Psoas muscle (tissue), 8 donors: ENCODE data around the gene LIMA1. TPM values are rescaled to one million over a fixed set of nuclear protein-coding genes. Genes with fewer than 3 reads are reported as not detected.

Source experiments
- ATAC-seq, 4 donors: fragments of 200-7000 bp; cut with Tn5 transposase; one replicate each; pipeline ENCODE4 v1.9.1; 2020; ENCODE audit warnings: moderate library complexity in 3 of 4, mild to moderate bottlenecking in 2 of 4
- DNase-seq, 2 donors: peaks; one replicate each; pipeline ENCODE4 v3.0.0-alpha.2; 2020
- H3K27ac ChIP-seq: fragments of 200-600 bp; one replicate; pipeline ENCODE4 v1.8.0; 2022
- H3K27me3 ChIP-seq, 3 donors: fragments of 200-600 bp in 1 of 3; one replicate each; pipeline versions ENCODE4 v1.6.1 to v1.8.0; 2013 to 2022; ENCODE audit warnings: low read length in 2 of 3, mild to moderate bottlenecking in 2 of 3, moderate library complexity in 1 of 3; ENCODE audit not compliant: insufficient read depth in 3 of 3
- H3K36me3 ChIP-seq, 2 donors: fragments of 200-600 bp in 1 of 2; one replicate each; pipeline versions ENCODE4 v1.6.1 to v1.8.0; 2013 to 2022; ENCODE audit warnings: low read depth in 1 of 2, mild to moderate bottlenecking in 1 of 2, moderate library complexity in 1 of 2; ENCODE audit not compliant: insufficient read depth in 1 of 2
- H3K4me1 ChIP-seq: fragments of 200-600 bp; one replicate; pipeline ENCODE4 v1.8.0; 2022
- H3K4me3 ChIP-seq: fragments of 200-600 bp; one replicate; pipeline ENCODE4 v1.8.0; 2022; ENCODE audit warnings: mild to moderate bottlenecking
- H3K9me3 ChIP-seq: fragments of 200-600 bp; one replicate; pipeline ENCODE4 v1.8.0; 2022
- CTCF ChIP-seq: fragments of 200-600 bp; IDR thresholded peaks from one replicate; pipeline ENCODE4 v1.8.0; 2022; ENCODE audit warnings: antibody characterized with exemption
- WGBS, 3 donors: extraction: QIAGEN DNeasy Blood & Tissue Kit; methylation state at CpG; one replicate each; pipeline versions ENCODE4 v1.1.6 to v1.1.7; 2013; 5-methylcytosine and 5-hydroxymethylcytosine counted together
- intact Hi-C, 2 donors: fragments of 100-400 bp; cut with DNase I; formaldehyde crosslinking; loops; one replicate each; pipeline versions ENCODE4 v1.11.0 to v1.14.2; 2022
- polyA plus RNA-seq, 3 donors: library from polyadenylated mRNA; stranded (reverse); fragments of 200-250 nt; gene quantifications; one replicate each; pipeline ENCODE4 v1.2.3, GENCODE V29; 2013
- total RNA-seq, 4 donors: library from RNA; stranded (reverse); fragmentation: NEBNext Ultra II Directional in 2 of 4; extraction: Animal tissue kit (Norgen Biotek cat#: 25700) in 2 of 4; gene quantifications; one replicate each; pipeline versions ENCODE4 v1.2.1 to v1.2.4, GENCODE V29; 2021 to 2023
- donor health status: healthy with polysubstance abuse.
- donor health status: DM: no; HTN: no; CAD: no; lungs with moderate emphysema.
- donor health status: Bipolar disorder and iron deficiency.
- donor health status: healthy.
- donor health status: DM: yes; HTN: yes; CAD: no.
- donor health status: DM: no; HTN: no; CAD: no.
- donor health status: DM: no; HTN: no; CAD: no.
- donor health status: DM: yes; HTN: yes; CAD: no.

The LIMA1 gene
- total and polyA plus RNA-seq, 7 donors, result 5.6 to 25.3 (median 9.0) TPM

GRCh38 chr12:50285253-50285652, 1.9 kb upstream of the LIMA1 start:
- intact Hi-C loops, result no loop called here
- H3K27me3 ChIP-seq, result no peaks in the 10 kb centered on the region
- DNase-seq, result no peak
- peaks cover 13% of the 10 kb centered on the region for H3K4me1 ChIP-seq
- no peaks in the 10 kb centered on the region for H3K9me3 ChIP-seq
- no peak for TF ChIP-seq CTCF
- no peak overlapping the region for H3K27ac ChIP-seq
- WGBS, 3 donors, result 95 to 96% (median 95%) methylated on average over 1 of the region's 1 CpG
- H3K36me3 ChIP-seq, result no peaks in the 10 kb centered on the region
- H3K4me3 ChIP-seq, result peak overlapping the region; percentile 93
- ATAC-seq, result no peak

- 1 to 4% (median 4%) methylated on average over 14 of the region's 14 CpGs for WGBS, 3 donors
- ATAC-seq, result peak in 3 of 4 donors; percentile 36 to 55 (median 38)
- peak overlapping the region; percentile 93 for H3K4me3 ChIP-seq
- H3K27me3 ChIP-seq, result no peaks in the 10 kb centered on the region
- H3K4me1 ChIP-seq, result peaks cover 13% of the 10 kb centered on the region
- intact Hi-C loops, result loop anchor here in 1 of 2 donors (5.0 kb wide), 2 partner anchors 35 to 65 kb away; no protein-coding TSS in a partner anchor
- H3K27ac ChIP-seq, result peak overlapping the region; percentile 96
- TF ChIP-seq CTCF, result no peak
- H3K36me3 ChIP-seq, result no peaks in the 10 kb centered on the region
- DNase-seq, result no peak
- H3K9me3 ChIP-seq, result no peaks in the 10 kb centered on the region
Observed at GRCh38 chr12:50282721-50283228, 545 bp downstream of the LIMA1 start.

- ATAC-seq (no peak), DNase-seq (no peak)
- intact Hi-C loops, result no loop called here
- Histone ChIP-seq H3K9me3 (no peaks in the 10 kb centered on the region), H3K4me1 (peaks cover 11% of the 10 kb centered on the region), H3K36me3 (no peaks in the 10 kb centered on the region), H3K27me3 (no peaks in the 10 kb centered on the region), H3K4me3 (no peak overlapping the region), H3K27ac (no peak overlapping the region)
- TF ChIP-seq CTCF, result no peak
- WGBS, 3 donors, result 77 to 87% (median 83%) methylated on average over 4 of the region's 4 CpGs
Observed at GRCh38 chr12:50279501-50279900, 3.8 kb downstream of the LIMA1 start.

GRCh38 chr12:50276912-50277671, 6.2 kb downstream of the LIMA1 start:
- no peaks in the 10 kb centered on the region for H3K27me3 ChIP-seq
- peak overlapping the region; percentile 28 for H3K27ac ChIP-seq
- ATAC-seq (peak; percentile 42 to 86 (median 77)), DNase-seq (no peak)
- intact Hi-C loops, result no loop called here
- TF ChIP-seq CTCF, result no peak
- no peaks in the 10 kb centered on the region for H3K9me3 ChIP-seq
- peaks cover 10% of the 10 kb centered on the region for H3K4me1 ChIP-seq
- H3K4me3 ChIP-seq, result no peak overlapping the region
- WGBS, 3 donors, result 65 to 70% (median 67%) methylated on average over 3 of the region's 3 CpGs
- H3K36me3 ChIP-seq, result no peaks in the 10 kb centered on the region
